PC-3 (cell line): ENCODE data around the gene PTPN20. TPM values are rescaled to one million over a fixed set of nuclear protein-coding genes. Genes with fewer than 3 reads are reported as not detected.
A peak's percentile ranks its signal among the peaks of the same experiment; 100 is the strongest.

ENCODE experiments used
- ATAC-seq: fragments of 200-7000 bp; cut with Tn5 transposase; 2 replicates; pipeline ENCODE4 v1.9.1; 2020; ENCODE audit warnings: mild to moderate bottlenecking, moderate library complexity
- BruUV-seq: library from RNA; stranded (reverse); fragments of 400-500 nt; replicated peaks from 2 replicates; lab custom pipeline; 2021; lab: Mats Ljungman, UMichigan
- CTCF ChIA-PET: fragments of 300-600 bp; sonication (Branson Sonifier 250); formaldehyde crosslinking; loops from one replicate; lab custom pipeline; 2022; ENCODE audit warnings: antibody characterized with exemption; lab: Charles Lee
- POLR2A ChIA-PET: fragments of 300-600 bp; sonication (Branson Sonifier 250); formaldehyde crosslinking; loops from one replicate; lab custom pipeline; 2022; ENCODE audit warnings: antibody characterized with exemption; ENCODE audit not compliant: unreplicated experiment; lab: Charles Lee
- DNase-seq: peaks from one replicate; pipeline ENCODE4 v3.0.0-alpha.2; 2015
- H2AFZ ChIP-seq: fragments of 300-600 bp; sonication (generic); 2 replicates; pipeline ENCODE4 v1.6.0; 2016; ENCODE audit warnings: antibody characterized with exemption, low read length
- H3F3A ChIP-seq: fragments of 300-600 bp; sonication (generic); one replicate; pipeline ENCODE4 v1.6.0; 2017; ENCODE audit warnings: antibody characterized with exemption, low read length, control low read depth, mild to moderate bottlenecking; ENCODE audit not compliant: unreplicated experiment
- H3K27ac ChIP-seq: fragments of 300-600 bp; sonication (generic); 2 replicates; pipeline ENCODE4 v1.5.1; 2016; ENCODE audit warnings: mild to moderate bottlenecking, low read length
- H3K27me3 ChIP-seq: fragments of 300-600 bp; sonication (generic); 2 replicates; pipeline ENCODE4 v1.6.1; 2016; ENCODE audit warnings: low read length, mixed read lengths
- H3K36me3 ChIP-seq: fragments of 300-600 bp; sonication (generic); 2 replicates; pipeline ENCODE4 v1.6.1; 2016; ENCODE audit warnings: low read depth, mixed run types, low read length, mixed read lengths
- H3K4me1 ChIP-seq: fragments of 300-600 bp; sonication (generic); 2 replicates; pipeline ENCODE4 v1.5.1; 2016; ENCODE audit warnings: low read length; ENCODE audit not compliant: insufficient read depth
- H3K4me2 ChIP-seq: fragments of 300-600 bp; sonication (generic); 2 replicates; pipeline ENCODE4 v1.6.0; 2016; ENCODE audit warnings: low read length
- H3K4me3 ChIP-seq: fragments of 300-600 bp; sonication (generic); 2 replicates; pipeline ENCODE4 v1.5.1; 2016; ENCODE audit warnings: mild to moderate bottlenecking, low read length, mixed read lengths
- H3K79me2 ChIP-seq: fragments of 300-600 bp; sonication (generic); 2 replicates; pipeline ENCODE4 v1.6.1; 2017; ENCODE audit warnings: low read length, mixed read lengths
- H3K9ac ChIP-seq: fragments of 300-600 bp; sonication (generic); 2 replicates; pipeline ENCODE4 v1.6.0; 2016; ENCODE audit warnings: mild to moderate bottlenecking, low read length
- H3K9me2 ChIP-seq: fragments of 300-600 bp; sonication (generic); replicated peaks from 2 replicates; pipeline ENCODE4 v1.6.1; 2016; ENCODE audit warnings: mixed run types, low read length, mixed read lengths
- H3K9me3 ChIP-seq: fragments of 300-600 bp; sonication (generic); 2 replicates; pipeline ENCODE4 v1.6.1; 2016; ENCODE audit warnings: low read length, mixed read lengths
- H4K20me1 ChIP-seq: fragments of 300-600 bp; sonication (generic); 2 replicates; pipeline ENCODE4 v1.6.1; 2016; ENCODE audit warnings: low read length, mixed read lengths
- EZH2 ChIP-seq: fragments of 300-600 bp; sonication (generic); IDR thresholded peaks from one replicate; pipeline ENCODE4 v1.6.1; 2017; ENCODE audit warnings: antibody characterized with exemption, mild to moderate bottlenecking, low read length; ENCODE audit not compliant: unreplicated experiment
- EZH2phosphoT487 ChIP-seq: fragments of 300-600 bp; sonication (generic); IDR thresholded peaks from 2 replicates; pipeline ENCODE4 v1.6.1; 2018; ENCODE audit warnings: mild to moderate bottlenecking, antibody characterized with exemption, low read length, borderline replicate concordance
- intact Hi-C: fragments of 100-400 bp; cut with micrococcal nuclease; formaldehyde crosslinking; loops from 2 replicates; pipeline ENCODE4 v1.9.0; 2023
- total RNA-seq: library from RNA; depleted of rRNA; stranded (reverse); fragments of >200 nt; gene quantifications from 2 replicates; pipeline ENCODE4 v1.2.3, GENCODE V29; 2014
- TF ChIP-seq, protein P1 (sequence below): fragments of 300-600 bp; sonication (generic); conservative IDR thresholded peaks from 2 replicates; pipeline ENCODE4 v1.5.1; 2017; ENCODE audit warnings: antibody characterized with exemption, low read depth, mild to moderate bottlenecking, low read length

Gene PTPN20
- total RNA-seq, 1 experiment from 2014 or later, result 3.6 TPM

GRCh38 chr10:47047577-47048525 lies 136.6 kb downstream of the PTPN20 start:
- no peaks in the 10 kb centered on the region for H3K4me1 ChIP-seq
- CTCF ChIA-PET, result interaction anchor here (0.6 to 2.1 kb wide), 2 partner anchors 53 to 264 kb away, joined by 4 to 11 read pairs; no protein-coding TSS in a partner anchor
- intact Hi-C loops, result loop anchor here (1.0 kb wide), 1 partner anchor 264 kb away; no protein-coding TSS in a partner anchor
- H3K4me2 ChIP-seq, result no peak overlapping the region
- no peaks in the 10 kb centered on the region for H3K36me3 ChIP-seq
- ATAC-seq (peak; percentile 79), DNase-seq (peak; percentile 74)
- no peaks in the 10 kb centered on the region for H3K9me3 ChIP-seq
- H3K79me2 ChIP-seq, result no peaks in the 10 kb centered on the region
- H2AFZ ChIP-seq, result no peak overlapping the region
- no peaks in the 10 kb centered on the region for H3F3A ChIP-seq
- no peak overlapping the region for H3K4me3 ChIP-seq
- H3K27me3 ChIP-seq, result no peaks in the 10 kb centered on the region
- no peak overlapping the region for H3K9ac ChIP-seq
- no peaks in the 10 kb centered on the region for H4K20me1 ChIP-seq
- POLR2A ChIA-PET, result no interaction called here
- BruUV-seq, result no TSS peak
- H3K27ac ChIP-seq, result no peak overlapping the region
- no peak for TF ChIP-seq EZH2phosphoT487
- TF ChIP-seq EZH2, result no peak
- TF ChIP-seq, protein P1, sequence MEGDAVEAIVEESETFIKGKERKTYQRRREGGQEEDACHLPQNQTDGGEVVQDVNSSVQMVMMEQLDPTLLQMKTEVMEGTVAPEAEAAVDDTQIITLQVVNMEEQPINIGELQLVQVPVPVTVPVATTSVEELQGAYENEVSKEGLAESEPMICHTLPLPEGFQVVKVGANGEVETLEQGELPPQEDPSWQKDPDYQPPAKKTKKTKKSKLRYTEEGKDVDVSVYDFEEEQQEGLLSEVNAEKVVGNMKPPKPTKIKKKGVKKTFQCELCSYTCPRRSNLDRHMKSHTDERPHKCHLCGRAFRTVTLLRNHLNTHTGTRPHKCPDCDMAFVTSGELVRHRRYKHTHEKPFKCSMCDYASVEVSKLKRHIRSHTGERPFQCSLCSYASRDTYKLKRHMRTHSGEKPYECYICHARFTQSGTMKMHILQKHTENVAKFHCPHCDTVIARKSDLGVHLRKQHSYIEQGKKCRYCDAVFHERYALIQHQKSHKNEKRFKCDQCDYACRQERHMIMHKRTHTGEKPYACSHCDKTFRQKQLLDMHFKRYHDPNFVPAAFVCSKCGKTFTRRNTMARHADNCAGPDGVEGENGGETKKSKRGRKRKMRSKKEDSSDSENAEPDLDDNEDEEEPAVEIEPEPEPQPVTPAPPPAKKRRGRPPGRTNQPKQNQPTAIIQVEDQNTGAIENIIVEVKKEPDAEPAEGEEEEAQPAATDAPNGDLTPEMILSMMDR, result peak; percentile 75
- H3K9me2 ChIP-seq, result no peaks in the 10 kb centered on the region

- TF ChIP-seq, protein P1, result no peak
- no peak for TF ChIP-seq EZH2
- no peak for TF ChIP-seq EZH2phosphoT487
- ATAC-seq, result no peak
Observed at GRCh38 chr10:47048526-47048905, 137.3 kb downstream of the PTPN20 start.

More at GRCh38 chr10:47048526-47048905, 137.3 kb downstream of the PTPN20 start:
- CTCF ChIA-PET, result interaction anchor here (2.1 kb wide), 1 partner anchor 263 kb away, joined by 11 read pairs; no protein-coding TSS in a partner anchor
- no peak overlapping the region for H2AFZ ChIP-seq
- no peaks in the 10 kb centered on the region for H3K27me3 ChIP-seq
- no peak for DNase-seq
- H3K9me3 ChIP-seq, result no peaks in the 10 kb centered on the region
- H3F3A ChIP-seq, result no peaks in the 10 kb centered on the region
- no peaks in the 10 kb centered on the region for H3K79me2 ChIP-seq
- H3K27ac ChIP-seq, result no peak overlapping the region
- no peaks in the 10 kb centered on the region for H4K20me1 ChIP-seq
- intact Hi-C loops, result no loop called here
- no peak overlapping the region for H3K9ac ChIP-seq
- BruUV-seq, result no TSS peak
- H3K36me3 ChIP-seq, result no peaks in the 10 kb centered on the region
- no peak overlapping the region for H3K4me2 ChIP-seq
- POLR2A ChIA-PET, result no interaction called here
- no peak overlapping the region for H3K4me3 ChIP-seq
- H3K4me1 ChIP-seq, result no peaks in the 10 kb centered on the region
- no peaks in the 10 kb centered on the region for H3K9me2 ChIP-seq
